GM13976 (cell line): ENCODE results near the gene SIRPA.

Experiments used
- DNase-seq: peaks from one replicate; pipeline ENCODE4 v3.0.0; 2012; ENCODE audit warnings: low spot score
- in situ Hi-C: fragments of 300-500 bp; cut with MboI; formaldehyde crosslinking; loops from one replicate; pipeline ENCODE4 v1.12.0; 2022; ENCODE audit warnings: low sequenced_read_pairs, mixed read lengths, inconsistent platforms; ENCODE audit not compliant: unreplicated experiment
- TF ChIP-seq, protein P1 (sequence below): IDR thresholded peaks from 2 replicates; pipeline ENCODE4 v1.5.1; 2012; ENCODE audit warnings: borderline replicate concordance, mild to moderate bottlenecking; ENCODE audit not compliant: insufficient read depth; ENCODE audit errors: extremely low read depth, missing control alignments, control extremely low read depth

Gene SIRPA

DNA sequence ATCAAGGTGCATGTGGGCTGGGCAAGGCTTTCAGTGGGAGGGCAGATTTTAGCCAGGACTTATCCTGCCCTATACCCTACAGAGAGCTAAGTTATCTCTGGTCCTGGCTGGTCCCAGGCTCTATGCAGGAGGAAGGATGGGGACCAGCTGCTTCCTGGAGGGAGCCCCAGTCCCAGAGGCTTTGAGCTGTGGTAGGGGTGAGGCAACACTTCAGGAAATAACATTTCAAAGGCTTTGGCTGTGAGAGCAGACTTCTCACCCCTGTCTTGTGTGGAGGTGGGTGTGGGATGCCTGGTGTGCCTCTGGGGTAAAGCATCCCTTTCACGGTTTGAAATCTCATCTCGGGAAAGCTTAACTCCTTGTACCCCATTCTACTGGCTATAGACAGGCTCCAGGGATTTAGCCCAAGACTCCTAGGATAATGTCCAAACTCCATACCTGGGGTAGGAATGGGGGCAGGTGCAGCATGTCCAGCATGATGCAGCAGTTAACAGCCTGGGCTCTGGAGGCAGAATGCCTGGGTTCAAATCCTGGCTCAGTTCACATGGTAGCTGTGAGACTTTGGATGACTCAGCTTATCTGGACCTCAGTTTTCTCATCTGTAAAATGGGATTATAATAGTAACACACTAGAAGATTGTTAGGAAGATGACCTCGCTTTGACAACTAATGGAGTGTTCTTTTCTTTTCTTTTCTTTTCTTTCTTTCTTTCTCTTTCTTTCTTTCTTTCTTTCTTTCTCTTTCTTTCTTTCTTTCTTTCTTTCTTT, 27.5 kb upstream of the SIRPA start:
- in situ Hi-C loops: no loop called here
- TF ChIP-seq, protein P1, sequence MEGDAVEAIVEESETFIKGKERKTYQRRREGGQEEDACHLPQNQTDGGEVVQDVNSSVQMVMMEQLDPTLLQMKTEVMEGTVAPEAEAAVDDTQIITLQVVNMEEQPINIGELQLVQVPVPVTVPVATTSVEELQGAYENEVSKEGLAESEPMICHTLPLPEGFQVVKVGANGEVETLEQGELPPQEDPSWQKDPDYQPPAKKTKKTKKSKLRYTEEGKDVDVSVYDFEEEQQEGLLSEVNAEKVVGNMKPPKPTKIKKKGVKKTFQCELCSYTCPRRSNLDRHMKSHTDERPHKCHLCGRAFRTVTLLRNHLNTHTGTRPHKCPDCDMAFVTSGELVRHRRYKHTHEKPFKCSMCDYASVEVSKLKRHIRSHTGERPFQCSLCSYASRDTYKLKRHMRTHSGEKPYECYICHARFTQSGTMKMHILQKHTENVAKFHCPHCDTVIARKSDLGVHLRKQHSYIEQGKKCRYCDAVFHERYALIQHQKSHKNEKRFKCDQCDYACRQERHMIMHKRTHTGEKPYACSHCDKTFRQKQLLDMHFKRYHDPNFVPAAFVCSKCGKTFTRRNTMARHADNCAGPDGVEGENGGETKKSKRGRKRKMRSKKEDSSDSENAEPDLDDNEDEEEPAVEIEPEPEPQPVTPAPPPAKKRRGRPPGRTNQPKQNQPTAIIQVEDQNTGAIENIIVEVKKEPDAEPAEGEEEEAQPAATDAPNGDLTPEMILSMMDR: no peak
- DNase-seq: no peak

DNA sequence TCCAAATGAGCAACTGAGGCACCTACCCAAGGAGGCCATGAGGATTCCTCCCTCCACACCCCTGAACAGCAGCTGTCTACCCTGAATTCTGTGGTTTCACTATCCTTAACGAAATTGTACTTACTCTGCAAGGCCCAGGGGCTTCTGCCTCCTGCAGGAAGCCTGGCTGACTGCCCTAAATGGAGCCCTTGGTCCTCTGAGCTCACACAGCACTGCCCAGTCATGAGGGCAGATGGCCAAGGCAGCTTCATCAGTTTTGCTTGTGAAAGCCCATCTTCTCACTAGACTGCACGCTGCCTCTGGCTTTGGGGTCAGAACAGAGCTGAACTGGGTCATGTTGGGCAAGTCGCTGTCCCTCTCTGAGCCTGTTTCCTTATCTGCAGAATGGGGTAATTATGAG, 26.4 kb upstream of the SIRPA start:
- no peak for DNase-seq
- TF ChIP-seq, protein P1: no peak
- in situ Hi-C loops: no loop called here

DNA sequence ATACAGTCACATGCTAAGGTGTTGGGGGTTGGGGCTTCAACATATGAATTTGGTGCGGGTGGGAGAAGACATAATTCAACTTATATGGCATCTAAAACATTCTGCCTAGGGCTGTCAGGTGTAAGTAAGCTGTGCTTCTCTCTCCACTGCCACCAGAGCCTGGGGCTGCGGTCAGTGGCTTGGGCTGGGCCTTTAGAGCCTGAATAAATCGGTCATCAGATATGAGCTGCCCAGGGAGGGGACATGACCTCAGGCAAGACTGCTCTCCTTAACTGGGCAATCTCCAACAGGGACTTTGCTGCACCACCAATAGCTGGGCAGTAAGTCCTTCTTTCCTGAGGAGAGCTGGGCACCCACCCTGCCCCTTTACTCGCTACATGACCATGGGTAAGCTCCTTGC, 24.9 kb upstream of the SIRPA start:
- TF ChIP-seq, protein P1: no peak
- no peak for DNase-seq
- in situ Hi-C loops: no loop called here

DNA sequence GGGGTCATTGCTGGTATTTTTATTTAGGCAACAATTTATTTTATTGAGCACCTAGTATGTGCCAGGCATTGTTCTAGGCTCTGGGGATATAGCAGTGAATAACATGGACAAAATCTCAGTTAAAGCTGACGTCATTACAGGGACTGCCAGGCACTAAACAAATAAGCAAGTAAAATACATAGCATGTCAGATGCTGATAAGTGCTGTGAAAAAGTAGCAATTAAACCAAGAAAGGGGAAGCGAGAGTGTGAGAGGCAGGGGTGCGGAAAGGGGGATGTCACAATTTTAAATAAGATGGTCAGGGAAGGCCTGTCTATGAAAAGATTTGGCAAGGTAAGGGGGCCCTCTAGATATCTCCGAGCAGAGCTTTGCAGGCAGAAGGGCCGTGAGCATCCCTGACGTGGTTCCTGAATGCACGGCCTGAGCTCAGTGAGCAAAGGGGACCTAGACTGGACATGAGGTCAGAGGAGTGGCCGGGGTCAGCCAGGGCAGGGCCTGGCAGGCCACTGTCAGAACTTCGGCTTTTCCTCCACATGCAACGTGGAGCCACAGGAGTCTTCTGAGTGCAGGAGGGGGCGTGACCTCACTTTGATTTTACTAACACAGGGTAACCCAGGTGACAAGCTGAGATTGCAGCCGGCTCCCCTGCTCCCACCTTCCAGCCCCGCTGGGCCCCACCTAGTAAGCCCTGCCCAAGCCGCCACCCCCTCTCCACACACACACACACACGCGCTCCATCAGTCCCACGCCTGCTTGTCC, 24.2 kb upstream of the SIRPA start:
- in situ Hi-C loops: no loop called here
- TF ChIP-seq, protein P1: no peak
- peak; percentile 63 for DNase-seq

DNA sequence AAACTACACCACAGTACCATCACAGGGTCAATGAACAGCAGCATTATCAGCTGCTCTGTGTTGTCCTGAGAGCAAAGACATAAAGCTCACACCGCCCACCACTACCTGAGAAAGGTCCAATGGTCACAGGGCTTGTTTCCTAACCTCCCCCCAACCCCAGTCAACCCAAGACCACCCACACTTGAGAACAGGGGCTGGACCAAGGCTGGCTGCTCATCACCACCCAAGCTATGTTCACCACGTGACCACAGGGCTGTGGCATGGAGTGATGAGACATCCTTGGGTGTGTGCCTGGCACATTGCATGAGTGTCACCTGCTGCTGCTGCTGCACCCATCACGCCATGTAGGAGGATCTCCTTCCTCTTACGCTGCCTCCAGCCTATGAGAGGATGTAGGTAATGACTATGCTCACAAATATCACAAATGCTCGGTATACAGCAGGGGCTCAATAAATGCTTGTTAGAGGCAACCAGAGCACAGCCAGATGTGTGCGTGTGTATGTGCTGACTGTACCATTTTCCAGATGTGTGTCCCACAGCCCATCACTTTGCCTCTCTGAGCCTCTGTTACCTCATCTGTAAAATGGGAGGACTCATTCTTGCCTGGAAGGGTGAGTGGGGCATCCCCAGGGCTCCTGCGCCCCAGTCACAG, 23.3 kb upstream of the SIRPA start:
- in situ Hi-C loops: no loop called here
- TF ChIP-seq, protein P1: no peak
- DNase-seq: peak; percentile 61

DNA sequence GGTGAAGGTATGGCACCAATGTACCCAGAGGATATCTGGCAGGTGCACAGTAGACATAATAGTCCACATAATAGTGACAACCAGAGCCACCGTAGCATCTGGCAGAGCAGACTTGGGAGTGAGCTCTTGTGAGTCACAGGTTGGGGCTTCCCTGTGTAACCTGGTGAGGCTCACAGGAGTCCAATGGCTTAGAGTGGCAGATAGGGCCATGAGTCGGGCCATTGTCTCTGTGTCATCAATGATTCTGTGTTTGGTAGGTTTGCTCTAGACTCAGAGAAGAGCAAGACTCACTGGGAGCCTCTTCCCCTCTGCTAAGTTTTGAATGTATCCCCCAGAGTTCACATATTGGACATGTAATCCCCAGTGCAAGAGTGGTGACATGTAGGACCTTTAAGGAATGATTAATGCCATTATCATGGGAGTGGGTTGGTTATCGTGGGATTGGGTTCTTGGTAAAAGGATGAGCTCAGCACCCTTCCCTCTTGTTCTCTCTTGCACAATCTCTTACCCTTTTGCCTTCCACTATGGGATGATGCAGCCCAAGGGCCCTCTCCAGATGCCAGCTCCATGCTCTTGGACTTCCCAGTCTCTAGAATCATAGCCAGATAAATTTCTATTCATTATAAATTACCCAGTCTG, 22.6 kb upstream of the SIRPA start:
- in situ Hi-C loops: no loop called here

More for the DNA sequence above, 22.6 kb upstream of the SIRPA start:
- DNase-seq: no peak
- TF ChIP-seq, protein P1: no peak
